ENCODE data around the gene PXMP4. TPM values are rescaled to one million over a fixed set of nuclear protein-coding genes. Genes with fewer than 3 reads are reported as not detected.

The PXMP4 gene
- total RNA-seq, 2 donors from 2014 or later = 13.2 to 18.1 TPM

Other genes starting within 250 kb of the PXMP4 start
- 10 to 100 TPM; 20.9 to 23.8 TPM for gene CBFA2T2, start 230.2 kb downstream of the PXMP4 start, total RNA-seq
- gene C20orf144, start 58.0 kb downstream of the PXMP4 start, total RNA-seq = under 1 TPM in 1 of 2 donors, not detected in 1; 0.30 TPM
- 1 to 10 TPM; 3.9 to 8.0 TPM for gene ACTL10, start 53.4 kb downstream of the PXMP4 start, total RNA-seq
- 10 to 100 TPM; 30.3 to 61.3 TPM for gene NECAB3, start 45.9 kb downstream of the PXMP4 start, total RNA-seq
- 10 to 100 TPM in 1 of 2 donors, 1 to 10 TPM in 1; 4.6 to 23.3 TPM for gene E2F1, start 33.9 kb downstream of the PXMP4 start, total RNA-seq
- 1 to 10 TPM; 2.7 to 6.1 TPM for gene ZNF341, start 11.7 kb upstream of the PXMP4 start, total RNA-seq
- 100 to 1,000 TPM; 165 to 227 TPM for gene CHMP4B, start 91.0 kb upstream of the PXMP4 start, total RNA-seq